ENCODE measurements around the gene NFATC1.

The NFATC1 gene

GRCh38 chr18:79546781-79547272, 151.1 kb downstream of the NFATC1 start:
- no peak overlapping the region for H3K27ac ChIP-seq (ENCODE audit: low read depth, low read length)

GRCh38 chr18:79547413-79548076, 151.8 kb downstream of the NFATC1 start:
- Histone ChIP-seq H3K27ac (ENCODE audit: low read depth, low read length) (no peak overlapping the region), H3K9me3 (ENCODE audit: control insufficient read depth, insufficient read depth, low read length) (no peaks in the 10 kb centered on the region), H3K4me2 (ENCODE audit: low read length) (no peak overlapping the region), H3K79me2 (ENCODE audit: control insufficient read depth, low read length) (no peaks in the 10 kb centered on the region), H3K4me1 (ENCODE audit: control insufficient read depth, low read length) (no peaks in the 10 kb centered on the region), H3K27me3 (ENCODE audit: control insufficient read depth, low read length) (no peaks in the 10 kb centered on the region), H3K36me3 (ENCODE audit: control insufficient read depth, low read length) (no peaks in the 10 kb centered on the region), H4K20me1 (ENCODE audit: control insufficient read depth, insufficient read depth, low read depth, low read length) (no peaks in the 10 kb centered on the region), H3F3A (ENCODE audit: control insufficient read depth, insufficient read depth) (no peaks in the 10 kb centered on the region), H3K4me3 (ENCODE audit: low read length) (no peak overlapping the region), H3K9me2 (replicated peaks; ENCODE audit: control insufficient read depth, low read length) (no peaks in the 10 kb centered on the region)
- TF ChIP-seq EZH2phosphoT487 (IDR thresholded peaks at IDR 0.05; ENCODE audit: borderline replicate concordance, low read length), result no peak
- no peak for TF ChIP-seq CTCF (IDR thresholded peaks at IDR 0.05; ENCODE audit: low read depth, low read length, poor library complexity, severe bottlenecking)

More at GRCh38 chr18:79546781-79547272, 151.1 kb downstream of the NFATC1 start:
- Histone ChIP-seq H3K27me3 (ENCODE audit: control insufficient read depth, low read length) (no peaks in the 10 kb centered on the region), H3K9me3 (ENCODE audit: control insufficient read depth, insufficient read depth, low read length) (no peaks in the 10 kb centered on the region), H3K79me2 (ENCODE audit: control insufficient read depth, low read length) (no peaks in the 10 kb centered on the region), H3K9me2 (replicated peaks; ENCODE audit: control insufficient read depth, low read length) (no peaks in the 10 kb centered on the region), H3K36me3 (ENCODE audit: control insufficient read depth, low read length) (no peaks in the 10 kb centered on the region), H3K4me1 (ENCODE audit: control insufficient read depth, low read length) (no peaks in the 10 kb centered on the region), H3K4me2 (ENCODE audit: low read length) (no peak overlapping the region), H3K4me3 (ENCODE audit: low read length) (no peak overlapping the region), H3F3A (ENCODE audit: control insufficient read depth, insufficient read depth) (no peaks in the 10 kb centered on the region), H4K20me1 (ENCODE audit: control insufficient read depth, insufficient read depth, low read depth, low read length) (no peaks in the 10 kb centered on the region)
- no peak for TF ChIP-seq EZH2phosphoT487 (IDR thresholded peaks at IDR 0.05; ENCODE audit: borderline replicate concordance, low read length)

DNA sequence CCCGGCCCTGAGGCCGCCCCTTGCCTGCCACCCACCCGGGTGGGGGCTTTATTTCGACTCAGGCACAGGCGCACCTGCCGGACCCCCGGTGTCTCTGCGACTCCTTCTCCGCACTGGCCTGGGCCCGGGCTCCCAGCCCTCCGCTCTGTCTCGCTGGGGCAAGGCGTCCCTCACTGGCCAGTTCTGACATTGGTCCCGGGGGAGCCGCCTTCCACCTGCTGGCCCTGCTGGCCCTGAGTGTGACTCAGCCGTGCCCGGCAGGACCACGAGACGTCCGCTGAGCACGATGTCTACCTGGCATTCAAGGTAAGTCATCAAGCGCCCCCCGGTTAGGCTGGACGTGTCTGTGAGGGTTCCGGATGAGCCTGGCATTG, 152.3 kb downstream of the NFATC1 start:
- Histone ChIP-seq H3K27me3 (ENCODE audit: control insufficient read depth, low read length) (no peaks in the 10 kb centered on the region), H3K4me1 (ENCODE audit: control insufficient read depth, low read length) (no peaks in the 10 kb centered on the region), H3K9me3 (ENCODE audit: control insufficient read depth, insufficient read depth, low read length) (no peaks in the 10 kb centered on the region), H3K4me3 (ENCODE audit: low read length) (no peak overlapping the region), H3K4me2 (ENCODE audit: low read length) (no peak overlapping the region), H3F3A (ENCODE audit: control insufficient read depth, insufficient read depth) (no peaks in the 10 kb centered on the region), H3K36me3 (ENCODE audit: control insufficient read depth, low read length) (no peaks in the 10 kb centered on the region), H4K20me1 (ENCODE audit: control insufficient read depth, insufficient read depth, low read depth, low read length) (no peaks in the 10 kb centered on the region), H3K9me2 (replicated peaks; ENCODE audit: control insufficient read depth, low read length) (no peaks in the 10 kb centered on the region), H3K79me2 (ENCODE audit: control insufficient read depth, low read length) (no peaks in the 10 kb centered on the region), H3K27ac (ENCODE audit: low read depth, low read length) (no peak overlapping the region)
- TF ChIP-seq CTCF (IDR thresholded peaks at IDR 0.05; ENCODE audit: low read depth, low read length, poor library complexity, severe bottlenecking), result no peak
- TF ChIP-seq EZH2phosphoT487 (IDR thresholded peaks at IDR 0.05; ENCODE audit: borderline replicate concordance, low read length), result no peak

GRCh38 chr18:79548621-79548985, 152.9 kb downstream of the NFATC1 start:
- Histone ChIP-seq H3K27me3 (ENCODE audit: control insufficient read depth, low read length) (no peaks in the 10 kb centered on the region), H3K79me2 (ENCODE audit: control insufficient read depth, low read length) (no peaks in the 10 kb centered on the region), H3F3A (ENCODE audit: control insufficient read depth, insufficient read depth) (no peaks in the 10 kb centered on the region), H3K9me3 (ENCODE audit: control insufficient read depth, insufficient read depth, low read length) (no peaks in the 10 kb centered on the region), H3K4me1 (ENCODE audit: control insufficient read depth, low read length) (no peaks in the 10 kb centered on the region), H3K9me2 (replicated peaks; ENCODE audit: control insufficient read depth, low read length) (no peaks in the 10 kb centered on the region), H4K20me1 (ENCODE audit: control insufficient read depth, insufficient read depth, low read depth, low read length) (no peaks in the 10 kb centered on the region), H3K27ac (ENCODE audit: low read depth, low read length) (no peak overlapping the region), H3K4me3 (ENCODE audit: low read length) (no peak overlapping the region), H3K4me2 (ENCODE audit: low read length) (no peak overlapping the region), H3K36me3 (ENCODE audit: control insufficient read depth, low read length) (no peaks in the 10 kb centered on the region)
- TF ChIP-seq CTCF (IDR thresholded peaks at IDR 0.05; ENCODE audit: low read depth, low read length, poor library complexity, severe bottlenecking) (no peak), EZH2phosphoT487 (IDR thresholded peaks at IDR 0.05; ENCODE audit: borderline replicate concordance, low read length) (no peak)
